Memory B cell (primary cell): ENCODE results near the gene NLRP5.

Experiments
- ATAC-seq: fragments of 150-1000 bp; cut with Tn5 transposase; 2 replicates; pipeline ENCODE4 v1.10.0; 2021; ENCODE audit warnings: low read depth, mild to moderate bottlenecking, moderate library complexity
- DNase-seq, 2 donors: peaks; one replicate each; pipeline ENCODE4 v3.0.0; 2022; ENCODE audit warnings: low spot score in 2 of 2
- H3K27ac Mint-ChIP-seq: one replicate; pipeline ENCODE4 v1.8.0; 2022; ENCODE audit warnings: mild to moderate bottlenecking, moderate library complexity, mixed read lengths
- H3K27me3 Mint-ChIP-seq: one replicate; pipeline ENCODE4 v1.8.0; 2022; ENCODE audit warnings: mixed read lengths
- H3K36me3 Mint-ChIP-seq: one replicate; pipeline ENCODE4 v1.8.0; 2022; ENCODE audit warnings: mild to moderate bottlenecking, mixed read lengths
- H3K4me1 Mint-ChIP-seq: one replicate; pipeline ENCODE4 v1.8.0; 2022; ENCODE audit warnings: mixed read lengths
- H3K4me3 Mint-ChIP-seq: one replicate; pipeline ENCODE4 v1.8.0; 2022; ENCODE audit warnings: mild to moderate bottlenecking, moderate library complexity, mixed read lengths
- H3K9me3 Mint-ChIP-seq: one replicate; pipeline ENCODE4 v1.8.0; 2022; ENCODE audit warnings: mixed read lengths

Gene NLRP5

GRCh38 chr19:56108447-56109195 is 122.0 kb downstream of the NLRP5 start:
- Mint-ChIP-seq H3K27me3 (no peaks in the 10 kb centered on the region), H3K4me1 (peaks cover 54% of the 10 kb centered on the region), H3K4me3 (no peak overlapping the region), H3K9me3 (no peaks in the 10 kb centered on the region), H3K36me3 (peaks cover 8% of the 10 kb centered on the region), H3K27ac (peak overlapping the region; percentile 90)
- DNase-seq: no peak
- no peak for ATAC-seq

DNA sequence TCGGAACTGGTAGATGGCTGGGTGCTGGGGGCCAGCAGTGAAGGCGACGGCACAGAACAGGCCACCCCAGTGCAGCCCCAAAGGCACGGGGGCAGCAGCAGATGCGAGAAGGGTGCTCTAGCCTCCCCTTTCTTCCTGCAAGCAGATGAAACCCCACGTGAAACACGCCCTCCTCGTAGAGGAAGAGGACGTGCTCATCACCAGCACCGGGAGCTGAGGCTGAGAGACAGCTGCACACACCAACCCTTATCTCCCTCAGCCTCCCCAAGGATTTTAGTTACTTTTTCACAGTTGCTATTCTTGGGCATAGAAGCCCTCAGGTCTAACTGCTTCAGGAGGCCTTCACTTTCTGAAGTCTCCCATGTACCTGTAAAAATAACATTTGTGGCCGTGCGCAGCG is 122.7 kb downstream of the NLRP5 start:
- peaks cover 58% of the 10 kb centered on the region for H3K4me1 Mint-ChIP-seq
- no peaks in the 10 kb centered on the region for H3K27me3 Mint-ChIP-seq
- DNase-seq (no peak), ATAC-seq (no peak)
- peaks cover 8% of the 10 kb centered on the region for H3K36me3 Mint-ChIP-seq
- no peak overlapping the region for H3K4me3 Mint-ChIP-seq
- no peak overlapping the region for H3K27ac Mint-ChIP-seq
- H3K9me3 Mint-ChIP-seq: no peaks in the 10 kb centered on the region

- no peaks in the 10 kb centered on the region for H3K9me3 Mint-ChIP-seq
- ATAC-seq (no peak), DNase-seq (no peak)
- H3K36me3 Mint-ChIP-seq: peaks cover 8% of the 10 kb centered on the region
- H3K27ac Mint-ChIP-seq: peak overlapping the region; percentile 96
- H3K27me3 Mint-ChIP-seq: no peaks in the 10 kb centered on the region
- peaks cover 60% of the 10 kb centered on the region for H3K4me1 Mint-ChIP-seq
- H3K4me3 Mint-ChIP-seq: peak overlapping the region; percentile 88
Observed at GRCh38 chr19:56110515-56111448, 124.2 kb downstream of the NLRP5 start.
